ENCODE measurements around the gene LRRC4C. TPM values are rescaled to one million over a fixed set of nuclear protein-coding genes. Genes with fewer than 3 reads are reported as not detected.

The LRRC4C gene
- total and polyA plus RNA-seq, 10 of the 15 experiments (the other 5 are each of a cell fraction or from before 2014, with no cell fraction given): 1.5 TPM; not detected in 9

- no peak for TF ChIP-seq ZNF274 (IDR thresholded peaks at IDR 0.05; ENCODE audit: insufficient read depth, insufficient read length)
- no peak for TF ChIP-seq ZNF384 (IDR thresholded peaks at IDR 0.05; ENCODE audit: borderline replicate concordance, low read depth, low read length)
- TF ChIP-seq ATF2 (IDR thresholded peaks at IDR 0.05; ENCODE audit: low read length): no peak
- TF ChIP-seq RELB (IDR thresholded peaks at IDR 0.05; ENCODE audit: low read depth): no peak
- no peak for TF ChIP-seq NRF1 (conservative IDR thresholded peaks at IDR 0.05; ENCODE audit: low read depth, low read length)
- TF ChIP-seq ELK1 (IDR thresholded peaks at IDR 0.05; ENCODE audit: low read depth, low read length): no peak
- TF ChIP-seq E4F1 (IDR thresholded peaks at IDR 0.05; ENCODE audit: borderline replicate concordance, partially characterized antibody): no peak
Observed at GRCh38 chr11:40544162-40544561, 915.3 kb downstream of the LRRC4C start (continued).
